ENCODE data around the gene C2CD2L. TPM values are rescaled to one million over a fixed set of nuclear protein-coding genes. Genes with fewer than 3 reads are reported as not detected.
"Not testable (repeated sequence)": the region's sequence is repeated elsewhere in the genome, so short reads cannot be mapped to it uniquely, and the experiment has no call there.

C2CD2L gene
- total and polyA plus RNA-seq, 10 of the 15 experiments (the other 5 are each of a cell fraction or from before 2014, with no cell fraction given), result 0.21 to 9.6 (median 5.1) TPM

- no peak for TF ChIP-seq TARDBP (IDR thresholded peaks at IDR 0.05; ENCODE audit: borderline replicate concordance)
Measured at GRCh38 chr11:119166368-119167076, 59.4 kb downstream of the C2CD2L start (continued).

GRCh38 chr11:119167077-119167458 lies 59.9 kb downstream of the C2CD2L start:
- H2AFZ ChIP-seq (ENCODE audit: control insufficient read depth, low read depth, low read length); H3K79me2 ChIP-seq (ENCODE audit: control insufficient read depth, insufficient read depth, low read length); H4K20me1 ChIP-seq (ENCODE audit: control insufficient read depth, insufficient read depth); FAIRE-seq; H3K4me2 ChIP-seq (ENCODE audit: control insufficient read depth, insufficient read depth); H3K27ac ChIP-seq (ENCODE audit: control insufficient read depth, insufficient read depth); H3K4me1 ChIP-seq (ENCODE audit: control insufficient read depth, insufficient read depth, low read length); BruUV-seq (replicated peaks); DNase-seq (ENCODE audit: low read depth, low spot score); H3K36me3 ChIP-seq (ENCODE audit: control insufficient read depth in 2 of 2, insufficient read depth in 2 of 2, low read length in 1 of 2); H3K4me3 ChIP-seq; ATAC-seq; H3K27me3 ChIP-seq (replicated peaks in 1 of 2; ENCODE audit: control insufficient read depth in 2 of 2, insufficient read depth in 2 of 2, low read length in 1 of 2); POLR2A ChIA-PET; in situ Hi-C loops (cut with MboI); H3K9ac ChIP-seq (ENCODE audit: control insufficient read depth, insufficient read depth, low read length); H3K9me3 ChIP-seq (replicated peaks; ENCODE audit: control insufficient read depth, insufficient read depth, low read length): not testable (repeated sequence)
- intact Hi-C loops (cut with micrococcal nuclease; ENCODE audit: unreplicated experiment), result loop anchor here (5.0 kb wide), 1 partner anchor 155 kb away; no protein-coding TSS in a partner anchor
- SMC1A ChIA-PET (ENCODE audit: uncharacterized antibody, unreplicated experiment), result interaction anchor here (0.6 to 1.5 kb wide), 3 partner anchors 13 to 157 kb away, joined by 3 to 5 read pairs (median 3); no protein-coding TSS in a partner anchor
- CTCF ChIA-PET, result interaction anchor here (0.7 to 1.9 kb wide), 9 partner anchors 10 to 475 kb away, joined by 3 to 9 read pairs (median 3); no protein-coding TSS in a partner anchor
- RAD21 ChIA-PET (ENCODE audit: unreplicated experiment), result interaction anchor here (1.0 kb wide), 1 partner anchor 105 kb away, joined by 3 read pairs; no protein-coding TSS in a partner anchor
- 56% methylated on average over 10 of the region's 10 CpGs for WGBS (ENCODE audit: insufficient coverage, insufficient replicate concordance, low lambda C conversion rate, missing lambda C conversion rate)

GRCh38 chr11:119167933-119168332 lies 60.8 kb downstream of the C2CD2L start:
- no peak overlapping the region for H3K9ac ChIP-seq (ENCODE audit: control insufficient read depth, insufficient read depth, low read length)
- POLR2A ChIA-PET, result no interaction called here
- intact Hi-C loops (cut with micrococcal nuclease; ENCODE audit: unreplicated experiment) (loop anchor here (5.0 kb wide), 1 partner anchor 154 kb away; no protein-coding TSS in a partner anchor), in situ Hi-C loops (cut with MboI) (no loop called here)
- ATAC-seq (no peak), FAIRE-seq (peak; percentile 7), DNase-seq (ENCODE audit: low read depth, low spot score) (no peak)
- no peak overlapping the region for H3K4me3 ChIP-seq
- no peak overlapping the region for H3K4me2 ChIP-seq (ENCODE audit: control insufficient read depth, insufficient read depth)
- H2AFZ ChIP-seq (ENCODE audit: control insufficient read depth, low read depth, low read length), result peak overlapping the region; percentile 55; the same call in 1 of the 2 replicates
- H3K79me2 ChIP-seq (ENCODE audit: control insufficient read depth, insufficient read depth, low read length), result peaks cover 2% of the 10 kb centered on the region; the same call in 1 of the 2 replicates
- WGBS (ENCODE audit: insufficient coverage, insufficient replicate concordance, low lambda C conversion rate, missing lambda C conversion rate), result 67% methylated on average over 6 of the region's 6 CpGs
- H4K20me1 ChIP-seq (ENCODE audit: control insufficient read depth, insufficient read depth), result no peaks in the 10 kb centered on the region
- peaks cover 4% of the 10 kb centered on the region; the same call in 1 of the 2 replicates for H3K4me1 ChIP-seq (ENCODE audit: control insufficient read depth, insufficient read depth, low read length)
- H3K27ac ChIP-seq (ENCODE audit: control insufficient read depth, insufficient read depth), result no peak overlapping the region
- RAD21 ChIA-PET (ENCODE audit: unreplicated experiment), result no interaction called here
- H3K27me3 ChIP-seq (replicated peaks in 1 of 2; ENCODE audit: control insufficient read depth in 2 of 2, insufficient read depth in 2 of 2, low read length in 1 of 2), result no peaks in the 10 kb centered on the region
- CTCF ChIA-PET, result interaction anchor here (1.6 to 1.9 kb wide), 3 partner anchors 12 to 156 kb away, joined by 3 to 9 read pairs (median 6); no protein-coding TSS in a partner anchor
- SMC1A ChIA-PET (ENCODE audit: uncharacterized antibody, unreplicated experiment), result no interaction called here
- no peaks in the 10 kb centered on the region for H3K9me3 ChIP-seq (replicated peaks; ENCODE audit: control insufficient read depth, insufficient read depth, low read length)
- H3K36me3 ChIP-seq (ENCODE audit: control insufficient read depth in 2 of 2, insufficient read depth in 2 of 2, low read length in 1 of 2), result no peaks in the 10 kb centered on the region
- BruUV-seq (replicated peaks), result no TSS peak
- no peak for TF ChIP-seq KDM1A (IDR thresholded peaks at IDR 0.05; ENCODE audit: borderline replicate concordance)
- TF ChIP-seq, protein P1, sequence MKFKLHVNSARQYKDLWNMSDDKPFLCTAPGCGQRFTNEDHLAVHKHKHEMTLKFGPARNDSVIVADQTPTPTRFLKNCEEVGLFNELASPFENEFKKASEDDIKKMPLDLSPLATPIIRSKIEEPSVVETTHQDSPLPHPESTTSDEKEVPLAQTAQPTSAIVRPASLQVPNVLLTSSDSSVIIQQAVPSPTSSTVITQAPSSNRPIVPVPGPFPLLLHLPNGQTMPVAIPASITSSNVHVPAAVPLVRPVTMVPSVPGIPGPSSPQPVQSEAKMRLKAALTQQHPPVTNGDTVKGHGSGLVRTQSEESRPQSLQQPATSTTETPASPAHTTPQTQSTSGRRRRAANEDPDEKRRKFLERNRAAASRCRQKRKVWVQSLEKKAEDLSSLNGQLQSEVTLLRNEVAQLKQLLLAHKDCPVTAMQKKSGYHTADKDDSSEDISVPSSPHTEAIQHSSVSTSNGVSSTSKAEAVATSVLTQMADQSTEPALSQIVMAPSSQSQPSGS (IDR thresholded peaks at IDR 0.05; ENCODE audit: low read length), result no peak
- TF ChIP-seq BACH1 (IDR thresholded peaks at IDR 0.05; ENCODE audit: borderline replicate concordance), result no peak
- TF ChIP-seq, protein P2, sequence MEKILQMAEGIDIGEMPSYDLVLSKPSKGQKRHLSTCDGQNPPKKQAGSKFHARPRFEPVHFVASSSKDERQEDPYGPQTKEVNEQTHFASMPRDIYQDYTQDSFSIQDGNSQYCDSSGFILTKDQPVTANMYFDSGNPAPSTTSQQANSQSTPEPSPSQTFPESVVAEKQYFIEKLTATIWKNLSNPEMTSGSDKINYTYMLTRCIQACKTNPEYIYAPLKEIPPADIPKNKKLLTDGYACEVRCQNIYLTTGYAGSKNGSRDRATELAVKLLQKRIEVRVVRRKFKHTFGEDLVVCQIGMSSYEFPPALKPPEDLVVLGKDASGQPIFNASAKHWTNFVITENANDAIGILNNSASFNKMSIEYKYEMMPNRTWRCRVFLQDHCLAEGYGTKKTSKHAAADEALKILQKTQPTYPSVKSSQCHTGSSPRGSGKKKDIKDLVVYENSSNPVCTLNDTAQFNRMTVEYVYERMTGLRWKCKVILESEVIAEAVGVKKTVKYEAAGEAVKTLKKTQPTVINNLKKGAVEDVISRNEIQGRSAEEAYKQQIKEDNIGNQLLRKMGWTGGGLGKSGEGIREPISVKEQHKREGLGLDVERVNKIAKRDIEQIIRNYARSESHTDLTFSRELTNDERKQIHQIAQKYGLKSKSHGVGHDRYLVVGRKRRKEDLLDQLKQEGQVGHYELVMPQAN (conservative IDR thresholded peaks at IDR 0.05), result no peak
- TF ChIP-seq, protein P3, sequence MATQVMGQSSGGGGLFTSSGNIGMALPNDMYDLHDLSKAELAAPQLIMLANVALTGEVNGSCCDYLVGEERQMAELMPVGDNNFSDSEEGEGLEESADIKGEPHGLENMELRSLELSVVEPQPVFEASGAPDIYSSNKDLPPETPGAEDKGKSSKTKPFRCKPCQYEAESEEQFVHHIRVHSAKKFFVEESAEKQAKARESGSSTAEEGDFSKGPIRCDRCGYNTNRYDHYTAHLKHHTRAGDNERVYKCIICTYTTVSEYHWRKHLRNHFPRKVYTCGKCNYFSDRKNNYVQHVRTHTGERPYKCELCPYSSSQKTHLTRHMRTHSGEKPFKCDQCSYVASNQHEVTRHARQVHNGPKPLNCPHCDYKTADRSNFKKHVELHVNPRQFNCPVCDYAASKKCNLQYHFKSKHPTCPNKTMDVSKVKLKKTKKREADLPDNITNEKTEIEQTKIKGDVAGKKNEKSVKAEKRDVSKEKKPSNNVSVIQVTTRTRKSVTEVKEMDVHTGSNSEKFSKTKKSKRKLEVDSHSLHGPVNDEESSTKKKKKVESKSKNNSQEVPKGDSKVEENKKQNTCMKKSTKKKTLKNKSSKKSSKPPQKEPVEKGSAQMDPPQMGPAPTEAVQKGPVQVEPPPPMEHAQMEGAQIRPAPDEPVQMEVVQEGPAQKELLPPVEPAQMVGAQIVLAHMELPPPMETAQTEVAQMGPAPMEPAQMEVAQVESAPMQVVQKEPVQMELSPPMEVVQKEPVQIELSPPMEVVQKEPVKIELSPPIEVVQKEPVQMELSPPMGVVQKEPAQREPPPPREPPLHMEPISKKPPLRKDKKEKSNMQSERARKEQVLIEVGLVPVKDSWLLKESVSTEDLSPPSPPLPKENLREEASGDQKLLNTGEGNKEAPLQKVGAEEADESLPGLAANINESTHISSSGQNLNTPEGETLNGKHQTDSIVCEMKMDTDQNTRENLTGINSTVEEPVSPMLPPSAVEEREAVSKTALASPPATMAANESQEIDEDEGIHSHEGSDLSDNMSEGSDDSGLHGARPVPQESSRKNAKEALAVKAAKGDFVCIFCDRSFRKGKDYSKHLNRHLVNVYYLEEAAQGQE (IDR thresholded peaks at IDR 0.05; ENCODE audit: low read depth, low read length), result no peak
- TF ChIP-seq POLR2A (IDR thresholded peaks at IDR 0.05; ENCODE audit: low read depth, low read length), result no peak
